ENCODE results near the gene RUNX2. TPM values are rescaled to one million over a fixed set of nuclear protein-coding genes. Genes with fewer than 3 reads are reported as not detected.

RUNX2 gene
- total RNA-seq, 1 donor from 2014 or later, result 0.09 TPM

DNA sequence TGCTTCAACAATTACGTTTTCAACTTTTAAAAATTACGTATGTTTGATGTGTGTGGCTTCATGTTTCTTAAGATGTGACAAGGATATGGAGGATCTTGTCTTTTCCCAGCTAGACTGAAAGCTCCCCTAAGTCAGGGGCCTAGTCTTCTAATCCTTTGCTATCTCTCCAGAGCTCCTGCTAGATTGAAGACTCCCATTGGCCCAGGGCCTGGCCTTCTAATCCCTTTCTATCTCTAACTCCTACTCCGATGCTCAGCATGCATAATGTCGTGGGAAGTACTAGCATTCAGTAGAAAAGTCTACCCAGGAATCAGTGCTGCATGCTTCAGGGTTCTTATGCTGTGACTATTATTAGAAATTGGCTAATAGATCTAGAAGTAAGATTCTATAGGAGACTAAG, 194.4 kb downstream of the RUNX2 start:
- peak; percentile 45 for DNase-seq (ENCODE audit: low spot score)
- H2AFZ ChIP-seq (replicated peaks), result no peak overlapping the region

DNA sequence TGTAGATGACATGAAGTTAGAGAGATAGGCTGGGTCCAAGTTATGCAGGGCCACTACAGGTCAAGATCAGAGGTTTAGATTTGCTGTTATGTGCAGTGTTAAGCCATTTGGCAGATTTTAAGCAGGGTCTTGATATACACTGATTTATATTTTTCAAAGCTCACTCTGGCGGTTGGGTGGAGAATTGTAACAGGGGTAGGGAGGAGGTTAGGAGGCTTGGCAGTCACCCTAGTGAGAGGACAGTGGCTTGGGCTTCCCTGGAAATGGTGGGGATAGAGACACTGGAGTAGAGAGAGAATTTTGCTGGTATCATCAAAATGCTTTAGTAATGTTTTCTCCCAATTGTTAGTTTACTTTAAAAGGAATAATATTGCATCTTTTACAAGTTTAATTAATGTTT, 199.1 kb downstream of the RUNX2 start:
- H3K4me3 ChIP-seq, result no peak overlapping the region
- Mint-ChIP-seq H3K27me3 (ENCODE audit: insufficient read depth, low read depth) (peaks cover 2% of the 10 kb centered on the region), H3K4me3 (no peak overlapping the region), H3K9me3 (no peaks in the 10 kb centered on the region), H3K36me3 (no peaks in the 10 kb centered on the region), H3K4me1 (peaks cover 4% of the 10 kb centered on the region), H3K27ac (no peak overlapping the region)
- no peak overlapping the region for H3K4me2 ChIP-seq
- no peaks in the 10 kb centered on the region for H3K27me3 ChIP-seq
- no peak overlapping the region for H2AFZ ChIP-seq (replicated peaks)
- no peak overlapping the region for H3K27ac ChIP-seq
- no peaks in the 10 kb centered on the region for H3K9me3 ChIP-seq (ENCODE audit: low read depth)
- peaks cover 5% of the 10 kb centered on the region for H3K4me1 ChIP-seq
- DNase-seq (ENCODE audit: low spot score), result no peak
- no peaks in the 10 kb centered on the region for H3K79me2 ChIP-seq (ENCODE audit: low read depth)
- no peaks in the 10 kb centered on the region for H4K20me1 ChIP-seq (ENCODE audit: low read depth)
- H3F3A ChIP-seq (ENCODE audit: low read depth), result no peaks in the 10 kb centered on the region
- H3K9ac ChIP-seq, result no peak overlapping the region
- H3K36me3 ChIP-seq, result no peaks in the 10 kb centered on the region
- TF ChIP-seq CTCF (IDR thresholded peaks at IDR 0.05) (no peak), EZH2 (IDR thresholded peaks at IDR 0.05) (no peak), EZH2phosphoT487 (IDR thresholded peaks at IDR 0.05) (no peak)

More for the DNA sequence above, 194.4 kb downstream of the RUNX2 start:
- H3K36me3 Mint-ChIP-seq, result no peaks in the 10 kb centered on the region
- no peak overlapping the region for H3K4me3 Mint-ChIP-seq
- H3K27ac ChIP-seq, result no peak overlapping the region
- H3F3A ChIP-seq (ENCODE audit: low read depth), result no peaks in the 10 kb centered on the region
- H3K4me1 ChIP-seq, result peaks cover 5% of the 10 kb centered on the region
- no peaks in the 10 kb centered on the region for H3K27me3 ChIP-seq
- no peaks in the 10 kb centered on the region for H3K9me3 Mint-ChIP-seq
- H3K27me3 Mint-ChIP-seq (ENCODE audit: insufficient read depth, low read depth), result peaks cover 6% of the 10 kb centered on the region
- no peak overlapping the region for H3K4me3 ChIP-seq
- H4K20me1 ChIP-seq (ENCODE audit: low read depth), result no peaks in the 10 kb centered on the region
- peaks cover 6% of the 10 kb centered on the region for H3K4me1 Mint-ChIP-seq
- no peak overlapping the region for H3K4me2 ChIP-seq
- no peak overlapping the region for H3K27ac Mint-ChIP-seq
- H3K79me2 ChIP-seq (ENCODE audit: low read depth), result no peaks in the 10 kb centered on the region
- no peak for TF ChIP-seq EZH2 (IDR thresholded peaks at IDR 0.05)
- TF ChIP-seq CTCF (IDR thresholded peaks at IDR 0.05), result no peak
- no peak for TF ChIP-seq EZH2phosphoT487 (IDR thresholded peaks at IDR 0.05)
- no peaks in the 10 kb centered on the region for H3K36me3 ChIP-seq
- no peaks in the 10 kb centered on the region for H3K9me3 ChIP-seq (ENCODE audit: low read depth)
- no peak overlapping the region for H3K9ac ChIP-seq

- Histone ChIP-seq H3F3A (ENCODE audit: low read depth) (no peaks in the 10 kb centered on the region), H3K36me3 (no peaks in the 10 kb centered on the region), H3K79me2 (ENCODE audit: low read depth) (no peaks in the 10 kb centered on the region), H3K27ac (no peak overlapping the region), H3K4me3 (no peak overlapping the region), H3K9me3 (ENCODE audit: low read depth) (no peaks in the 10 kb centered on the region), H3K4me1 (peaks cover 4% of the 10 kb centered on the region), H3K4me2 (no peak overlapping the region), H3K9ac (no peak overlapping the region), H2AFZ (replicated peaks) (no peak overlapping the region), H3K27me3 (no peaks in the 10 kb centered on the region), H4K20me1 (ENCODE audit: low read depth) (no peaks in the 10 kb centered on the region)
- H3K36me3 Mint-ChIP-seq, result no peaks in the 10 kb centered on the region
- no peak for DNase-seq (ENCODE audit: low spot score)
- H3K27me3 Mint-ChIP-seq (ENCODE audit: insufficient read depth, low read depth), result peaks cover 1% of the 10 kb centered on the region
- TF ChIP-seq CTCF (IDR thresholded peaks at IDR 0.05) (no peak), EZH2 (IDR thresholded peaks at IDR 0.05) (no peak), EZH2phosphoT487 (IDR thresholded peaks at IDR 0.05) (no peak)
- no peaks in the 10 kb centered on the region for H3K9me3 Mint-ChIP-seq
- no peak overlapping the region for H3K4me3 Mint-ChIP-seq
- no peaks in the 10 kb centered on the region for H3K4me1 Mint-ChIP-seq
- H3K27ac Mint-ChIP-seq, result no peak overlapping the region
Measured at GRCh38 chr6:45531999-45532595, 204.0 kb downstream of the RUNX2 start.
